Inferior parietal cortex (tissue), 1 donor: ENCODE data around the gene ANLN.

Source experiments
- DNase-seq: peaks from one replicate; pipeline ENCODE4 v3.0.0-alpha.2; 2016; ENCODE audit errors: extremely low spot score

The ANLN gene, protein sequence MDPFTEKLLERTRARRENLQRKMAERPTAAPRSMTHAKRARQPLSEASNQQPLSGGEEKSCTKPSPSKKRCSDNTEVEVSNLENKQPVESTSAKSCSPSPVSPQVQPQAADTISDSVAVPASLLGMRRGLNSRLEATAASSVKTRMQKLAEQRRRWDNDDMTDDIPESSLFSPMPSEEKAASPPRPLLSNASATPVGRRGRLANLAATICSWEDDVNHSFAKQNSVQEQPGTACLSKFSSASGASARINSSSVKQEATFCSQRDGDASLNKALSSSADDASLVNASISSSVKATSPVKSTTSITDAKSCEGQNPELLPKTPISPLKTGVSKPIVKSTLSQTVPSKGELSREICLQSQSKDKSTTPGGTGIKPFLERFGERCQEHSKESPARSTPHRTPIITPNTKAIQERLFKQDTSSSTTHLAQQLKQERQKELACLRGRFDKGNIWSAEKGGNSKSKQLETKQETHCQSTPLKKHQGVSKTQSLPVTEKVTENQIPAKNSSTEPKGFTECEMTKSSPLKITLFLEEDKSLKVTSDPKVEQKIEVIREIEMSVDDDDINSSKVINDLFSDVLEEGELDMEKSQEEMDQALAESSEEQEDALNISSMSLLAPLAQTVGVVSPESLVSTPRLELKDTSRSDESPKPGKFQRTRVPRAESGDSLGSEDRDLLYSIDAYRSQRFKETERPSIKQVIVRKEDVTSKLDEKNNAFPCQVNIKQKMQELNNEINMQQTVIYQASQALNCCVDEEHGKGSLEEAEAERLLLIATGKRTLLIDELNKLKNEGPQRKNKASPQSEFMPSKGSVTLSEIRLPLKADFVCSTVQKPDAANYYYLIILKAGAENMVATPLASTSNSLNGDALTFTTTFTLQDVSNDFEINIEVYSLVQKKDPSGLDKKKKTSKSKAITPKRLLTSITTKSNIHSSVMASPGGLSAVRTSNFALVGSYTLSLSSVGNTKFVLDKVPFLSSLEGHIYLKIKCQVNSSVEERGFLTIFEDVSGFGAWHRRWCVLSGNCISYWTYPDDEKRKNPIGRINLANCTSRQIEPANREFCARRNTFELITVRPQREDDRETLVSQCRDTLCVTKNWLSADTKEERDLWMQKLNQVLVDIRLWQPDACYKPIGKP

DNA sequence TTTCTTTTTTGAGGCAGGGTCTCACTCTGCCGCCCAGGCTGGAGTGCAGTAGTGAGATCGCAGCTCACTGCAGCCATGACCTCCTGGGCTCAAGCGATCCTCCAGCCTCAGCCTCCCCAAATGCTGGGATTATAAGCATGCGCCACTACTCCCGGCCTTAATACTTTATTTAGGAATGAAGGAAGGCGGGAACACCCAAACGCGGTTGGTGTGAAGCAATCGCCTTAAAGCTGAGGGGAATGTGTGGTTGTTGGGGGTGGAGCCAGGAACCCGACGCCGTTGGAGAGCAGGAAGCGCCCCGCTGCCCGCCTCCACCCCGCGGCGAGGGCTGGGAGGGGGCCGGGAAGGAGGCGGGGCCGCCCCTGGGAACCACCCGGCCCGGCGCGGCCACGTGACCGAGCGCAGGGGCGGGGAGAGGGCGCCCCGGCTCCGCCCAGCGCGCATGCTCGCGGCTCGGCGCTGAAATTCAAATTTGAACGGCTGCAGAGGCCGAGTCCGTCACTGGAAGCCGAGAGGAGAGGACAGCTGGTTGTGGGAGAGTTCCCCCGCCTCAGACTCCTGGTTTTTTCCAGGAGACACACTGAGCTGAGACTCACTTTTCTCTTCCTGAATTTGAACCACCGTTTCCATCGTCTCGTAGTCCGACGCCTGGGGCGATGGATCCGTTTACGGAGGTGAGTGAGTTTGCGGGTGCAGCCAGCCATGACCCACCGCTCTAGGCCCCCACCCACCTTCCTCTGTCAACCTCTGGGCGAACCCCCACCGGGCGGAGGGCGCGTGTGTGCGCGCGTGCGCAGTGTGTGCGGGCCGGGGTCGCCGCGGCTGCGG lies at the start of gene ANLN:
ANLN (plus strand) TSS at position 492 of the 828 bp plus-strand sequence; CDS start at position 657, 165 bp downstream.
- peak; percentile 91 for DNase-seq

DNA sequence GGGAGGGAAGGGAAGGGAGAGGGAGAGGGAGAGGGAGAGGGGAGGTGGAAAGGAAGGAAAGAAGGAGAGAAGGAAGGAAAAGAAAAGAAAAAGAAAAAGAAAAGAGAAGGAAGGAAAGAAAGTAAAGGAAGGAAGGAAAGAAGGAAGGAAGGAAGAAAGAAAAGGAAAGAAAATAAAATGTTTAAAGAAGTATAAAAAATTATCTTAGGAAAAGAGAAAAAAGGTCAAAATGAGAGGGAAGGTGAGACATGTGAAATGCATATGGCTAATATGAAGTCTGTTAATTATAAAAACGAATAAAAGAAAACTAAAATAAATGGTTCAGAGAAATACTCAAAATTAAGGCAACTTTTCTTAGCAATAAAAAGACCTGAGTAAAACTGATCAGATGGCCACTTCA lies 46.1 kb upstream of the ANLN start:
- DNase-seq, result no peak

DNA sequence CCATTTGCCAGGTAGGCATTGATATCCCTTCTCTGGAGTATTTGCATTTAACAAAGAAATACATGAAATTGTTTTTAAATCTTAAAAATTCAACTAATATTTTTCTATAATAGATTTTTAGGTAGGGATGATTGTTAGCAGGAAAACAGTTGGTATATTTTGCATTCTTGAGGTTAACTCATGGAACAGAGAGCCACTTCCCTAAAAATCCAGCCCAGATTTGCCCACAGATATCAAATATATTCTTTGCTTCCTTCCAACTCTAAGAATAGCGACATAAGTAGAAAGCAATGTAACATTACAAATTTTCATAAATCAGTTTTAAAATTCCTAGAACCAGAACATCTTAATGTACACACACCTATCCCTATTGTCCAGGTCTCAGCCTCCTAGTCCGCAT lies 45.0 kb upstream of the ANLN start:
- no peak for DNase-seq

DNA sequence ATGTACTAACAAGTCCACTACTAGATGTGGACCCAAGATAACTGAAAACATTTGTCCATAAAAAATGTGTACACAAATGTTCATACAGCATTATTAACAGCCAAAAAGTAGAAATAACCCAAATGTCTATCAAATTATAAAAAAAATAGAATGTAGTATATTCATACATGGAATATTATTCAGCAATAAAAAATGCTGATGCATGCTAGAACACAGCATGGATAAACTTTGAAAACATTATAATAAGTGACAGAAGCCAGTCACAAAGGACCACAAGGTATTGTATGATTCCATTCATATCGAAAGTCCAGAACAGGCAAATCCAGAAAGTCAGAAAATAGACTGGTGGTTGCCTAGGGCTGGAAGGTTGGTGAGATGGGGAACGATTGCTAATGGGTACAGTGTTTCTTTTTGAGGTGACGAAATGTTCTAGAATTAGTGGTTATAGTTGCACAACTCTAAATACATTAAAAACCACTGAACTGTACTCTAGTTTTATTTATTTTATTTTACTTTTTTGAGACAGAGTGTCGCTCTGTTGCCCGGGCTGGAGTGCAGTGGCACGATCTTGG lies 43.3 kb upstream of the ANLN start:
- no peak for DNase-seq

DNA sequence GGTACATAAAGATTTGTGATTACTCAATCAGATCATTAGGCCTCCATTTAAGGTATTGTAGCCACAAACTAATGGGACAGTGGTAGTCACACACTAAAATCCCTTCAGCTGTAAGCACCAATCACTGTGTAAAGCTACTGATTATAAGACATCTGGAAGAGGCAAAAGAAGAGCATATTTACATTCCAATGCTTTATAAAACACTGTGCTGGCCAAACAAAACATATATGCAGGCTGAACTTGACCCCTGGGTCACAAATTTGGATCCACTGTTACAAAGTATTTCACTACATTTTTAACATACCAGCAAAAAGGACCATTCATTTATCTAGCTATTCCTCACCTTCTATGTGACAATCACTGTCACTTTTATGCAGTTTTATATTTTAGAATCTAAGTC lies 41.4 kb upstream of the ANLN start:
- no peak for DNase-seq

DNA sequence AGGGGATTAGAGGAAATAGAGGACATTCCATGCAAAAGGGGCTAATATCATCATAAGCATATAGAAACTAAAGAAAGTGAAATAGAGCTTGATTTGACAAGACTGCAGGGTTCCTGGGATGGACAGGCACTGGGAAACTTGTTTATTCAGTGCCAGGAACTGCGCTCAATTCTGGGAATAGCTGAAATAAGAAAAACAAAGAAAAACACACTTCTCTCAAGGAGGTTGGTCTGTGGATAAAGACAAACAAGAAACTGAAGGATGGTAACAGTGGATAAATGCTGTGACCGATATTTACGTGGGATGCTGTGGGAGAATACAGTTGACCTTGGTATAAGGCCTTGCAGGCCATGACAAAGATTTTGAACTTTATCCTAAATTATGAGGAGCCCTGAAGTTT lies 40.9 kb upstream of the ANLN start:
- DNase-seq, result no peak

DNA sequence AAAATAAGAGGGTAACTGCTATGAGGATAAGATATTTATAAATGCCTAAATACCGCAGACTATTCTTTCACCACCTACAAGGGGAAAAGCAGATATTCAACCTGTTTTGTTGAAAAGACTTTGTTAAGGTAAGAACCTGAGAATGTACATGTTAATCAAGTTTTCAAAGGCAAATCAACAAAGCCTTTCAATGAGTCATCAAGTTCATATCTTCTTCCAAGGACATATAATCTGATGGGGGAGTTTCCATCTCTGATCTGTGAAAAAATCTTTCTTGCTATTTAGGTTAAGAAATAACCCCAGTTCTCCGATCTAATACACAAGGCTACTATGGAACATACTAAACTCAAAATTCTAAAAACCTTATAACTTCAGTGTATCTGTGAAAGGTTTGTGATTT lies 40.0 kb upstream of the ANLN start:
- DNase-seq, result no peak

DNA sequence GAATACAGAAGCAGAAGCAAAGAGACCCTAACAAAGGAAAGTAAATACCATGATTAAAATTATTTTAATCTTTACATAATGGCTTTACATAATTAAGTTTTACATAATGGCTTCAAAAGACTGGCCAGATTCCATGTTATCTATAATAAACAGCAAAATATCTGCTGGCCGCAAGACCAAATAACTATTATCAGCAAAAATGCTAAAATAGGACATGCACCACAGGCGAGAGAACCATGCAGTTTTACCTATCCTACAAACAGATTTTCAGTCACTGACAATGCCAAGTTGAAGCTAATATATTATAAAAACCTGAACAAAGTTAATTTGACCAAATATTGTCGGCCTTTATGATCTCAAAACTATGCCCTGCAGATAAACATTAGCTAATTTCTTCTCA lies 34.2 kb upstream of the ANLN start:
- DNase-seq, result no peak

DNA sequence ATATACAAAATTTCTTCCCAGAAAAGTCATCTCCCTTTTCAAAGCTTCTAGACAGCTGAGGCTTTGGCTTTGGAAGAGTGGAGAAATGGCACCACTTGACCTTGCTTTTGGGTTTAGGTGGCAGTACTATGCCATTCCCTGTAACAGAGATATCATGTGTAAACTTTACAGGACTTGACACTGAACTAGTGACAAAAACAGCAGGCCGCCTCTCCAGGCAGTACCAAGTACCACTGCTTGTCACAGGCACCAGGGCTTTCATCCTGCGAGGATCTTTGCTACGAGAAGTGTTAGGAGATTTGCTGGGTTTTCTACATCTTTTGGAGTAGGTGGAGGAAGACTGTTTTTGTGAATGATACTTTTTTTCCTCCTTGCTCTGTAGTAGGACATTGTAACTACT lies 32.6 kb upstream of the ANLN start:
- DNase-seq, result no peak

DNA sequence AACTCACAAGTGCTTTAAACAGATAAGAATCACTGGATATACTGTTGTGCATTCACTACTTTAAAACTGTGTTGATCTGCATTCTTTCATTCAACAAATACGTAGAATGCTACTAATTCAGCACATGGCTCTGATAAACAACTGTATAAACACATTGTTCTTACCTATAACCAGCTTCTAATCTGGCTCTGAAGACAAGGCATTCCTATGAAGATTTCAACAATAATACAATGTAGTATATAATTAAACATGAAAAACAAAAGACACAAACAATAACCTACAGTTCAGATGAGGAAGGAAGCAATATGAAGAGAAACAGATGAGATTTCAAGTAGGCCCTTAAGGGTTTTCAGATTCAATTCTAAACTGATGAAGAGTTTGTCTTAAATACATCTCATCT lies 31.1 kb upstream of the ANLN start:
- no peak for DNase-seq

DNA sequence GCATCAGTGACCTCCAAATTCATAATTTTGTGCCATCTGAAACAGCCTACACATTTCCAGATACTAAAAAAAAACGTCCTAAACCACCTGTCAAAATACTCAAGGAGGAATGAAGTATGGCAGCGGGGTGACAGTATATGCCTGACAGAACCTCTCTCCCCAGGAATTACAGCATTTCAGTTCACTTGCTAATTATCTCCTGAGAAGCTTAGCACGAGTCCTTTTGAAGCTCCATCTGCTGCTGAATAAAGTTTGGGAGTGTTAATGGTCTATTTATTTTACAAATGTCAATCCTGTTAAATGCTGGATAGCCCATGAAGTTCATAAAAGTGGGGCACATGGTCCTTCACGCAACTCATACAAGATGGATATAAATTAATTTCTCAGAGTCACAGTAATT lies 29.4 kb upstream of the ANLN start:
- DNase-seq, result no peak

DNA sequence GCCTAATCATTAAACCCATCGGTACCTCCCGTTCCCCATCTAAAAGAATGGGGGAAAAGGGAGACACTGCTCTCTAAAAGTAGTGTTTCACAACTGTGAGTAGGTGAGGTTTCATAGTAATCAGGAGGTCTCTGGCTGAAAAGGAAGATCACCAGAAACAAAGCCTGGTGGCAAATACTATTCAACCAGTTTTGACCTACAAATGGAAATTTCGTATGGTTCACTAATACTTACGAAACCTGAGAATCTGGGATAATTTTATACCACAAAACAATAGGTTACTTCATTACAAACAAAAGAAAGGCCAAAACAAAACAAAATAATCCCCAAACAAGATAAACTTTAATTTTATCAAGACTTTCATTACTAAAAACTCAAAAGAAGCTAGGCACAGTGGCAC lies 28.4 kb upstream of the ANLN start:
- no peak for DNase-seq

DNA sequence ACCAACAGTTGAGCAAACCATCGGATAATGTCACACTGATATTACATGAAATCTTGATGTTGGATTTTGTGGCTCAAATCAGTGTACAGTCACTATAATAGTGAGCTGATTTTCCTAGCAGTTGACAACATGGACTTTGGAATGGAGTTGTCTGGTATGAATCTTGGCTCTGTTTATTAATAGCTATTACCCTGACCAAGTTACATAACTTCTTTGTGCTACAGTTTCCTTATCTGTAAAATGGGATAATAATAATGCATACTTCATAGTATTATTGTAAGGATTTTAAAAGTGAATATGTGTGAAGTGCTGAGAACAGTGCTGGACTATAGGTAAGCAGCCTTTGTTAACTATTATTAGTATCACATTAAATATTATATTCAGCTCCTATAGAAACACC lies 26.1 kb upstream of the ANLN start:
- no peak for DNase-seq

DNA sequence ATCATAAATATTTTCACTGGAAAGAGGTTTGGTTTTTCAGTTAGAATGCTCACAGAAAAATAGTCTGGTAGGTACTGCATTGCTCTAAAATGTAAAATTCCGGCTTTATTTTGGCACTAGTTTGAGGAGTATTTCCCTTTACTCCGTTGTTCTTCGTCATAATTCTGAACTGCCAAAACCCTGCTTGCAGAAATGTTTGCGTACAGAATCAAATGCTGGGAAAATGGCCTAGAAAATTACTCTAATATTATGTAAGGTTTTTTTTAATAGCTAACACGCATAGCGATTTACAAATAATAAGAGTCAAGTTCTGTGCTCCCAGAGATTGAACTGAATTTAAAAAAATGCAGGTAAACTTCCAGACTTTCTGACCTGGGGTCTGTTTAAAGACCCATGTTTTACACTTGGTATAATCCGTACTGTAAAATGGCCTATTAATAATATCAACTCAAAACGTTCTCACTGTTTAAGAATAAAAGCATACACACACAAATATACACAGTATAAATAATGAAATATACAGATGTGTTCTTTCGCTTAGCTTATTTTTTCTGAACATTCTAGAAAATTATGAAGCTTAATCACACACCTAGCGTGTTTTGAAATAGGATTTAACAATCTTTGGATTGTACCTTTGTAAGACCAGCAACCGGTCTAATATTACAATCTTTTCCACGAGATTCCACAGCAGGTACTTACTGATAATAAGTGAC lies 23.5 kb upstream of the ANLN start:
- DNase-seq, result no peak

DNA sequence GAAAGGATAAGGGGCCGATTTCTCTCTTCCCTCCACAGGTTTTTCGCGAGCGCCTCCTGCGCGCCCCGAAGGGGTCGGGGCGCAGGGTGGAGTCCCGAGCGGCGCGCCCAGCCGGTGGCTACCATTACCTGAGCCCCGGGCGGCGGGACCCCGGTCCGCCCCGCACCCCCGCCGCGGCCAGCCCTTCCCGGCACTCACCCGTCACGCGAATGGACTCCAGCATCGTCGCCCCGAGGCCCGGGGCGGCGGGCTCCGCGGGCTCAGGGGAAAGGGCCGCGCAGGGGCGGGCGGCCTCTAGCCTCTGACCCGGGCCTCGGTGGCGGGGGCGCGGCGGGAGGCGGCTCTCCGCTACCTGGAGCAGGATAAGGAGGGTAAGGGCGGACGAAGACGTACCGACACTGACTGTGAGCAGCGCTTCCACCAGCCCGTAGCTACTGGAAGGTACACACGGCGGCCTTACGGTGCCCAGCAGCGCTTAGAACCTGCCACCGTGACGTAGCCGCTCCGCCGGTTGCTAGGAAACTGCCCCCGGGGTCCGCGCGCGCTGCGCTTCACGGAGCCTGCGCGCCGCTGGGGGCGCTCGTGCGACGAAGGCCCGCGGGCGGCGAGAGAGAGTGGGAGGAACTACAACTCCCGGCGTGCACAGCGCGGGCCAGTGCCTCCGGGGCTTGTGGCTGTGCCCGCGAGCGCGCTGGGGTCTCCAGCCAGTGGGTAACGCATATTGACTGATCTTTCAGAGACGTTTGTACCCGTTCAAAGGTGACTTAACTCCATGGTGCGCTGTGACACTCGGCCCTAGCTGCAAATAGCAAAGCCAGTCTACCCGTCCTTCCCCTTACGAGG lies 22.7 kb upstream of the ANLN start:
- peak; percentile 92 for DNase-seq

DNA sequence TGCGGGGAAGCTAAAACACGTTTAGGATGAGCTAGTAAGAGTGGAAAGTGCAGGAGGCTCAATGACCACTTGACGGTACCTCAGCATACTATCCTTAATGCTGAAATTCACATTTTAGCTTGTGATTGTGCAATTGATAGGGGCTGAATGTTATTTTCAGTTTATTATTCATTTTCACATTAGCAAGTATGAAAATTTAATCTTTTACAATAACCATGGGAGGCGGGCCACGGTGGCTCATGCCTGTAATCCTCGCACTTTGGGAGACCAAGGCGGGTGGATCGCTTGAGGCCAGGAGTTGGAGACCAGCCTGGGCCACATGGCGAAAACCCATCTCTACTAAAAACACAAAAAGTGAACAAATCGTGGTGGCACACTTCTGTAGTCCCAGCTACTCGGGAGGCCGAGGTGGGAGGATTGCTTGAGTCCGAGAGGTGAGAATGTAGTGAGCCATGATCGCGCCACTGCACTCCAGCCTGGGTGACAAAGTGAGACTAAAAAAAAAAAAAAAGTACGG lies 22.0 kb upstream of the ANLN start:
- DNase-seq, result no peak

DNA sequence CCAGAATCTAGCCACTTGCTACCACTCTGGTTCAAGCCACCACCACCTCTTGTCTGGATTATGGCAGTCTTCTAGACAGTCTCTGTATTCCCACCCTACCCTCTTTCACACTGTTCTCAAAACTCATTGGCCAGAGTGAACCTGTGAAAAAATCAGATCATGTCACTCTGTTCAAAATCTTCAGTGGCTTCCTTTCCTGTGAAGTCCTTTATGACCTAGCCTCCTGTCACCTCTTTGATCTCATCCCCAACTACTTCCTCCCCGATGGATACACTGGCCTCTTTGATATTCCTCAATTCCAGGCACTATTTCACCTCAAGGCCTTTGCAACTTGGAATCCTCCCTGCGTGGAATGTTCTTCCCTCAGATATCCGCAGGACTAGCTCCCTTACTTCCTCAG lies 21.2 kb upstream of the ANLN start:
- DNase-seq, result no peak

DNA sequence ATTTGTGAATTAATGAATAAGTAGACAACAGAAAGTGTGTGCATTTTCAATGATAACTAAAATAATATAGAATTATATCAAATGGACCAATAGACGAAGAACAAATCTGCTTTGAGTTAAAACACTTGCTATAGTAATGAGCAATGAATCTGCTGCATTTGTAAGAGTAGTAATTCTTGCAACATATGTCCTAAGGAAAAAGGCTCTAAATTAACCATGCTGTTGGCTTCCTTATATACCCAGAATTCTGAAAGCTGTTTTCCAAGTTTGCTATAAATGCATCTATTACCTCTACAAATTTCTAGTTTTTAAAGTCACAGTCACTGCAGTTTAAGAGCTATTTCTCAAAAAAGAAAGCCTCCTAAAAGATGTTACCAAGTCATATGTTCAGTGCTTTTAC lies 20.5 kb upstream of the ANLN start:
- no peak for DNase-seq

DNA sequence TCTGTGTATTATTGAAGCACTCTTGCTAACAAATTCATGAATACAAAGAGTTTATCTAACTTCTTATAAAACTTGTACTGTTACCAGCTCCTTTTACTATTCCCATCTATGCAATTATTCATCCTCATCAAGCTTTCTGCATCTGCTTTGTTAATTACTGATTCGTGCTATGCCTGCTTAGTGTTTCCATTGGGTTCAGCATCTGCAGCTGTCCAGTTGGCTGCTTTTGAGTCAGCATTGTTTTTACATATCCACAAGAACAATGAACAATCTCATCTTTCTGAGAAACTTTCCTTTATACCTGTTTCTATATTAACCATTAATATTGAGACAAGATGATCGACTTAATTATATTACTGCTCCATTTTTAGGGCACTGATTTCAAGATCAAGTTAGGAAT lies 19.6 kb upstream of the ANLN start:
- DNase-seq, result no peak

DNA sequence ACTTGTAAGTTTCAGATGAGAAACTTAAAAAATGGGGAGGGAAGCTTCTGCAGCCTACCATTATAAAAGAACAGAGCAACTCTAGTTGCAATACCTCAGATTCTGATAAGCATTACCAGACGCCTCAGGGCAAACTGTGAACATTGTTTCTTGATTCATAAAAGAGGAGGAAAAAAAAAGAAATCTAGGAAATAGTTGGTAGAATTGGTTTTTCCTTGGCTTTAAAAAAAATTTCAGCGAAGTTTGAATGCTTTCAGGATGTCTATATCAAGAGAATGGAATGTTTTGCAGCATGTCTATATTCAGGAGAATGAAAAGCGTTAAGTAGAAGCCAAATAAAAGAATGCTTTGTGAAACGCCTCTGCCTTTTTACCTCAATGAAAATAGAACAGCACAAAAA lies 17.5 kb upstream of the ANLN start:
- no peak for DNase-seq
